ENCODE measurements around the gene SV2C. TPM values are rescaled to one million over a fixed set of nuclear protein-coding genes. Genes with fewer than 3 reads are reported as not detected.

Gene SV2C
- total and polyA plus RNA-seq, 2 donors from 2014 or later = 0.13 TPM; not detected in 1

- TF ChIP-seq CTCF (IDR thresholded peaks at IDR 0.05; ENCODE audit: borderline replicate concordance, extremely low read depth, insufficient read depth) = no peak
- FAIRE-seq = no peak
- Histone ChIP-seq H3K4me1 (ENCODE audit: control insufficient read depth in 2 of 3, insufficient read depth in 2 of 3, low read depth in 1 of 3, low read length in 3 of 3) (no peaks in the 10 kb centered on the region), H3K9me3 (ENCODE audit: control insufficient read depth in 2 of 3, insufficient read depth in 1 of 3, low read length in 3 of 3) (no peaks in the 10 kb centered on the region), H3K27ac (ENCODE audit: low read depth in 2 of 2, low read length in 2 of 2) (no peak overlapping the region), H3K9ac (ENCODE audit: low read length in 3 of 3) (no peak overlapping the region), H3K4me3 (ENCODE audit: low read length in 3 of 3) (no peak overlapping the region), H3K36me3 (ENCODE audit: control insufficient read depth in 2 of 3, insufficient read depth in 3 of 3, low read length in 3 of 3) (no peaks in the 10 kb centered on the region), H3K27me3 (ENCODE audit: control insufficient read depth, insufficient read depth, low read length) (no peaks in the 10 kb centered on the region)
- DNase-seq = no peak
- intact Hi-C loops (cut with DNase I) = no loop called here
Observed at GRCh38 chr5:76152161-76152560, 69.0 kb downstream of the SV2C start.

DNA sequence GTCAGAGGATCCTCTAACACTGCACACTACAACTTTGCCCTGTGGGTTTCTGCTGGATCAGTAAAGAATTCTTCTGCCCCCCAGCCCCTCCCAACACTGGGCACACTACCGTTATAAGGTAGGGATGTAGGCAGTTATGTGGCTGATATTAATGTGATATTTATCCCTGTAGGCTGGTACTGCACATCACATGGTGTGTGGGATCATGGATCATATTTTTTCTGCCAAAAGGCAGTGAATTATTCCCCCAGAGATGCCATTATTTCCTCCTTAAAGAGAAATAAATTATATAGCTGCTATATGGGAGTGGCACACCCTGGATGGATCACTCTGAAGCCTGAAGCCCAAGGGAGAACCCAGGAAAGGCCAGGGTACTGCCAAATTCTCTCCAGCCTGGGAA, 69.5 kb downstream of the SV2C start:
- FAIRE-seq (no peak), DNase-seq (no peak)
- Histone ChIP-seq H3K27me3 (ENCODE audit: control insufficient read depth, insufficient read depth, low read length) (no peaks in the 10 kb centered on the region), H3K36me3 (ENCODE audit: control insufficient read depth in 2 of 3, insufficient read depth in 3 of 3, low read length in 3 of 3) (no peaks in the 10 kb centered on the region), H3K9me3 (ENCODE audit: control insufficient read depth in 2 of 3, insufficient read depth in 1 of 3, low read length in 3 of 3) (no peaks in the 10 kb centered on the region), H3K9ac (ENCODE audit: low read length in 3 of 3) (no peak overlapping the region), H3K4me1 (ENCODE audit: control insufficient read depth in 2 of 3, insufficient read depth in 2 of 3, low read depth in 1 of 3, low read length in 3 of 3) (no peaks in the 10 kb centered on the region), H3K4me3 (ENCODE audit: low read length in 3 of 3) (no peak overlapping the region), H3K27ac (ENCODE audit: low read depth in 2 of 2, low read length in 2 of 2) (no peak overlapping the region)
- TF ChIP-seq CTCF (IDR thresholded peaks at IDR 0.05; ENCODE audit: borderline replicate concordance, extremely low read depth, insufficient read depth) = no peak
- intact Hi-C loops (cut with DNase I) = no loop called here

DNA sequence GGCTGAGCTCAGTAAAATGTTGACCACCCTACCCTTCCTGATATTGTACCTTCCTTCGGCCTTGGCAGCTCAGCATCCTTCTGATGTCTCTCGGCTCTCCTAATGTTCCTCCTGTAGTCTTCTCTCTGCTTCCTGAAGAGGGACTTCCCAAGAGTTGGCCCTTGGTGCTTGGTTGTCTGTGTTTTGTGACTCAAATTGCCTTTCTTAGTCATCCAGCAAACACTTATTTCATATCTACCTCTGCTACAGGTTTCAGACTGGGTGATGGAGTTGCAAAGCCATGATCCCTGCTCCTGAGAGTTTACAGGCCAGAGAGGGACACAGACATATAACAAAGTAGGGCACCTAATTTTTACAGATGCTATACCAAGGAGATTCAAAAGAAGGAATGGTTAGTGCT, 70.1 kb downstream of the SV2C start:
- no peak overlapping the region for H3K27ac ChIP-seq (ENCODE audit: low read depth in 2 of 2, low read length in 2 of 2)
- no peak overlapping the region for H3K4me3 ChIP-seq (ENCODE audit: low read length in 3 of 3)
- FAIRE-seq (no peak), DNase-seq (no peak)
- no peaks in the 10 kb centered on the region for H3K27me3 ChIP-seq (ENCODE audit: control insufficient read depth, insufficient read depth, low read length)
- H3K36me3 ChIP-seq (ENCODE audit: control insufficient read depth in 2 of 3, insufficient read depth in 3 of 3, low read length in 3 of 3) = no peaks in the 10 kb centered on the region
- H3K9me3 ChIP-seq (ENCODE audit: control insufficient read depth in 2 of 3, insufficient read depth in 1 of 3, low read length in 3 of 3) = no peaks in the 10 kb centered on the region
- no peak overlapping the region for H3K9ac ChIP-seq (ENCODE audit: low read length in 3 of 3)
- no peaks in the 10 kb centered on the region for H3K4me1 ChIP-seq (ENCODE audit: control insufficient read depth in 2 of 3, insufficient read depth in 2 of 3, low read depth in 1 of 3, low read length in 3 of 3)
- no peak for TF ChIP-seq CTCF (IDR thresholded peaks at IDR 0.05; ENCODE audit: borderline replicate concordance, extremely low read depth, insufficient read depth)
- intact Hi-C loops (cut with DNase I) = no loop called here

DNA sequence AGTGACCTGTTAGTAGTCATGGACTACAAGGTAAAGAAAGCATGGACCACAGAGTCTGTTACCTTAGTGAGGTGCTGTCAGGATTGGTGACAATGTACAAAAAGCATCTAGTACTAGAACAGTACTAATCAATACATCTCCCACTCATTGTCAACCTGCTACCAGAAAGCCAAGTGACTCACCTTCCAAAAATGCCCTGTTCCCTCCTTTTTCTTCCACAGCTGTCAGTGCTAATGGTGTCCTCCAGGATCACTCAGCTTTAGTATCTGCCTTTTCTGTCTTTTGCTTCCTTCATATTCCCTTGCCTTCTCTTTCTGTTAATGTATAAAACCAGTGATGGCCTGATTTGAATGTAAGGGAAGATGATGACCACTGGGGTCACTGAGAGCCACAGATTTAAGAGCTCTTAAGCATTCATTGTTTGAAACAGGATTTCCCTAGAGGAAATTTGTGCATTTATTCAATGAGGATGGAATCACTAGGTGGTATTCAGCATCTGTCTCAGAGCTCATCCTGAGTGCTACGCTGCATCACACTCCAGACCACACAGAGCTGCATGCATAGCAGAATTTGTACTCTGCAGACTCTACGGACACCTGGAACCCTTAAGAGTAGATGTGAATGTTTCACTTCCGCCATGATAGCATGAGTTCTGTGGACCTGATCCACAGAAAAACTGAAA, 71.0 kb downstream of the SV2C start:
- Histone ChIP-seq H3K4me3 (ENCODE audit: low read length in 3 of 3) (no peak overlapping the region), H3K9me3 (ENCODE audit: control insufficient read depth in 2 of 3, insufficient read depth in 1 of 3, low read length in 3 of 3) (no peaks in the 10 kb centered on the region), H3K9ac (ENCODE audit: low read length in 3 of 3) (no peak overlapping the region), H3K27me3 (ENCODE audit: control insufficient read depth, insufficient read depth, low read length) (no peaks in the 10 kb centered on the region), H3K4me1 (ENCODE audit: control insufficient read depth in 2 of 3, insufficient read depth in 2 of 3, low read depth in 1 of 3, low read length in 3 of 3) (no peaks in the 10 kb centered on the region), H3K36me3 (ENCODE audit: control insufficient read depth in 2 of 3, insufficient read depth in 3 of 3, low read length in 3 of 3) (no peaks in the 10 kb centered on the region), H3K27ac (ENCODE audit: low read depth in 2 of 2, low read length in 2 of 2) (no peak overlapping the region)
- intact Hi-C loops (cut with DNase I) = no loop called here
- DNase-seq (no peak), FAIRE-seq (no peak)
- TF ChIP-seq CTCF (IDR thresholded peaks at IDR 0.05; ENCODE audit: borderline replicate concordance, extremely low read depth, insufficient read depth) = no peak

Data from kidney (tissue), 14 donors.